Stomach (tissue), 9 donors: ENCODE results near the gene CEBPB. TPM values are rescaled to one million over a fixed set of nuclear protein-coding genes. Genes with fewer than 3 reads are reported as not detected.
"Not testable (repeated sequence)": the region's sequence is repeated elsewhere in the genome, so short reads cannot be mapped to it uniquely, and the experiment has no call there.

Experiments
- DNase-seq, 2 donors: peaks; one replicate each; pipeline versions ENCODE4 v3.0.0 to v3.0.0-alpha.2; 2013 to 2019
- H3K27ac ChIP-seq, 5 donors: fragments of 200-600 bp in 4 of 5; sonication (generic) in 4 of 5; one replicate each; pipeline ENCODE4 v1.5.1; 2013 to 2019; ENCODE audit warnings: mild to moderate bottlenecking in 1 of 5, moderate library complexity in 1 of 5
- H3K27me3 ChIP-seq, 3 donors: fragments of 200-600 bp; sonication (generic); one replicate each; pipeline ENCODE4 v1.5.1; 2017 to 2019; ENCODE audit warnings: mixed run types in 1 of 3
- H3K36me3 ChIP-seq, 4 donors: fragments of 200-600 bp; sonication (generic); 1 replicate in 3 of 4; 2 replicates in 1 of 4; pipeline ENCODE4 v1.5.1; 2016 to 2019
- H3K4me1 ChIP-seq, 4 donors: fragments of 200-600 bp; sonication (generic); one replicate each; pipeline ENCODE4 v1.5.1; 2016 to 2019
- H3K4me3 ChIP-seq, 4 donors: fragments of 200-600 bp; sonication (generic) in 3 of 4; one replicate each; pipeline ENCODE4 v1.5.1; 2016 to 2019; ENCODE audit warnings: mild to moderate bottlenecking in 1 of 4
- H3K9me3 ChIP-seq, 4 donors: fragments of 200-600 bp; sonication (generic); one replicate each; pipeline ENCODE4 v1.5.1; 2016 to 2019
- CTCF ChIP-seq, 7 experiments: fragments of 450-650 bp in 4 of 7; fragments of 200-600 bp in 3 of 7; sonication (generic) in 3 of 7; IDR thresholded peaks; one replicate each; pipeline ENCODE4 v1.5.1; 2016 to 2019; ENCODE audit warnings: antibody characterized with exemption in 7 of 7, control low read depth in 2 of 7, mild to moderate bottlenecking in 1 of 7
- EP300 ChIP-seq: sonication (generic); formaldehyde crosslinking; IDR thresholded peaks from one replicate; pipeline ENCODE4 v1.6.1; 2017; ENCODE audit warnings: antibody characterized with exemption
- POLR2A ChIP-seq, 4 donors: fragments of 450-650 bp; IDR thresholded peaks; one replicate each; pipeline ENCODE4 v1.6.1; 2016; ENCODE audit warnings: antibody characterized with exemption in 4 of 4, control low read depth in 2 of 4, mild to moderate bottlenecking in 1 of 4, moderate library complexity in 1 of 4
- POLR2AphosphoS5 ChIP-seq, 3 donors: sonication (generic); formaldehyde crosslinking; IDR thresholded peaks; one replicate each; pipeline ENCODE4 v1.6.1; 2016; ENCODE audit warnings: antibody characterized with exemption in 3 of 3
- WGBS, 5 donors: extraction: QIAGEN DNeasy Blood & Tissue Kit in 3 of 5; methylation state at CpG; one replicate each; pipeline versions ENCODE4 v1.1.5 to v1.1.7; 2013 to 2018; 5-methylcytosine and 5-hydroxymethylcytosine counted together
- intact Hi-C: fragments of 100-400 bp; cut with DNase I; formaldehyde crosslinking; loops from one replicate; pipeline ENCODE4 v1.15.1; 2023; ENCODE audit warnings: low total_unique reads
- polyA plus RNA-seq, 3 donors: library from polyadenylated mRNA; stranded (reverse); fragments of 200-250 nt; gene quantifications; one replicate each; pipeline ENCODE4 v1.2.3, GENCODE V29; 2013
- total RNA-seq, 5 donors: library from RNA; depleted of rRNA; stranded (reverse); fragments of >200 nt; gene quantifications; one replicate each; pipeline versions ENCODE4 v1.1.0 to v1.2.3, GENCODE V29; 2014 to 2016
- donor health status: healthy with polysubstance abuse.
- donor health status: Bipolar disorder and iron deficiency.
- donor health status: healthy.

CEBPB gene
- total and polyA plus RNA-seq, 8 donors: 21.1 to 200 (median 36.5) TPM

GRCh38 chr20:50152394-50153152, 38.1 kb upstream of the CEBPB start:
- WGBS, 5 donors: 3 to 13% (median 10%) methylated on average over 4 of the region's 4 CpGs
- H3K36me3 ChIP-seq: peaks cover 0 to 16% (median 10%) of the 10 kb centered on the region in 4 donors
- peak overlapping the region; percentile 92 to 97 (median 96) for H3K27ac ChIP-seq
- DNase-seq: peak in 1 of 2 donors; percentile 82
- peak overlapping the region; percentile 86 to 95 (median 89) for H3K4me3 ChIP-seq
- intact Hi-C loops: no loop called here
- H3K27me3 ChIP-seq: no peaks in the 10 kb centered on the region
- H3K9me3 ChIP-seq: no peaks in the 10 kb centered on the region
- TF ChIP-seq POLR2AphosphoS5 (IDR thresholded peaks at IDR 0.05): peak in 1 of 3 donors; percentile 43
- TF ChIP-seq EP300: no peak
- peak in 2 of 7 experiments; percentile 15 to 28 for TF ChIP-seq CTCF (IDR thresholded peaks at IDR 0.05)
- no peak for TF ChIP-seq POLR2A (IDR thresholded peaks at IDR 0.05)
- peaks cover 50 to 64% (median 60%) of the 10 kb centered on the region in 4 donors for H3K4me1 ChIP-seq

GRCh38 chr20:50153153-50153499, 37.5 kb upstream of the CEBPB start:
- Histone ChIP-seq H3K4me1 (peaks cover 47 to 58% (median 56%) of the 10 kb centered on the region in 4 donors), H3K9me3 (no peaks in the 10 kb centered on the region), H3K27me3 (no peaks in the 10 kb centered on the region), H3K36me3 (peaks cover 0 to 12% (median 6%) of the 10 kb centered on the region in 4 donors), H3K27ac (peak overlapping the region; percentile 92 to 97 (median 96)), H3K4me3 (peak overlapping the region; percentile 86 to 95 (median 89))
- DNase-seq: no peak
- TF ChIP-seq CTCF (IDR thresholded peaks at IDR 0.05) (no peak), EP300 (no peak), POLR2A (IDR thresholded peaks at IDR 0.05) (no peak), POLR2AphosphoS5 (IDR thresholded peaks at IDR 0.05) (no peak)
- intact Hi-C loops: no loop called here
- WGBS, 5 donors: 0 to 2% (median 0%) methylated on average over 7 to 18 of the region's 18 CpGs

GRCh38 chr20:50153500-50154377, 36.9 kb upstream of the CEBPB start, which contains the start of gene PEDS1:
PEDS1 (minus strand) TSS chr20:50153723; CDS start chr20:50153637, 86 bp downstream.
- Histone ChIP-seq H3K27ac (peak within 1 kb of the TSS; percentile 92 to 97 (median 96)), H3K4me3 (peak within 1 kb of the TSS; percentile 86 to 95 (median 89)), H3K9me3 (no peaks in the 10 kb centered on the region), H3K27me3 (no peaks in the 10 kb centered on the region), H3K4me1 (peaks cover 44 to 52% (median 50%) of the 10 kb centered on the region in 4 donors), H3K36me3 (peaks cover 0 to 5% (median under 1%) of the 10 kb centered on the region in 4 donors)
- intact Hi-C loops: no loop called here
- 2 to 47% (median 4%) methylated on average over 9 to 98 of the region's 99 CpGs for WGBS, 5 donors
- TF ChIP-seq POLR2A (IDR thresholded peaks at IDR 0.05) (peak in 1 of 4 donors; percentile 59), EP300 (no peak), CTCF (IDR thresholded peaks at IDR 0.05) (no peak), POLR2AphosphoS5 (IDR thresholded peaks at IDR 0.05) (peak; percentile 70 to 90 (median 84))
- peak; percentile 94 to 98 for DNase-seq

- H3K4me3 ChIP-seq, H3K27me3 ChIP-seq, H3K36me3 ChIP-seq, intact Hi-C loops, H3K9me3 ChIP-seq, H3K27ac ChIP-seq, DNase-seq: not testable (repeated sequence)
- 81 to 94% (median 84%) methylated on average over 7 of the region's 7 CpGs for WGBS, 5 donors
- peaks cover 11 to 39% (median 15%) of the 10 kb centered on the region in 4 donors for H3K4me1 ChIP-seq
Observed at GRCh38 chr20:50161494-50161893, 29.1 kb upstream of the CEBPB start.
